Dermis blood vessel endothelial cell (primary cell): ENCODE data around the gene SMYD2. TPM values are rescaled to one million over a fixed set of nuclear protein-coding genes. Genes with fewer than 3 reads are reported as not detected.

Source experiments
- DNase-seq: peaks from one replicate; pipeline ENCODE4 v3.0.0; 2010
- total RNA-seq: library from RNA; depleted of rRNA; stranded (reverse); fragments of >200 nt; gene quantifications from 2 replicates; pipeline ENCODE4 v1.2.3, GENCODE V29; 2014

Gene SMYD2
- total RNA-seq, 1 donor from 2014 or later = 160 TPM

DNA sequence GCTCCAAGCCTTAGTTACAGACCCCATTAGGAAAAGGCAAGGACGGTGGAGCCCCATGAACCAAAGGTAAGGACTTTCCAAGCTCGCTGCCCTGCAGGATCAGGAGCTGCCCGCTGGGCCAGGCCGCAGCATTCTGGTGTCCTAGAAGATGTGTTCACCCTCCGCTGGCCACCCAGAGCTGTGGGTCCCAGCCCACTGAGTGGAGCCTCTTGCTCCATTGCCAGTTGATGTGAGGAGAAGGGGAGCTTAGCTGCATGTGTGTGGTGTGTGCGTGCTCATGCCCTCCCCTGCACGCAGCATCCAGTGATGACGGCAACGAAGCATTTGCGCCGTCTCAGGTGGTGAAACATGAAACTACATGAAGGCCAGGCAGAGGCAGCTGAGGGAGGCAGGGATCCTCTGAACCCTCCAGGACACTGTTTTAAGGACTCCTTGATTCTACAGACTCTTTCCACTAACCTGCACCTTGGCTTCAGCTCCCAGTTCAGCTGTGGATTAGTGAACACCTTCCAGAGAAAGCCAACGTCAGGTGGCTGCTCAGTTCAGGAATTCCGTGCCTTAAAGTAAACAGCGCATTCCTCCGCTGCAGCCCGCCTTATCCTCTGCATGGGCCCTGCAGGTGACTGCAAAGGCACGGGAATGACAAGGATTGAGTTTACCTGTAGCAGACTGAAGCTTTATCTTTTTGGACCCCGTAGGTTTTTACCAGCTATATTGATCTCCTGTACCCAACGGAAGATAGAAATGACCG, 48.7 kb downstream of the SMYD2 start:
- DNase-seq = no peak

DNA sequence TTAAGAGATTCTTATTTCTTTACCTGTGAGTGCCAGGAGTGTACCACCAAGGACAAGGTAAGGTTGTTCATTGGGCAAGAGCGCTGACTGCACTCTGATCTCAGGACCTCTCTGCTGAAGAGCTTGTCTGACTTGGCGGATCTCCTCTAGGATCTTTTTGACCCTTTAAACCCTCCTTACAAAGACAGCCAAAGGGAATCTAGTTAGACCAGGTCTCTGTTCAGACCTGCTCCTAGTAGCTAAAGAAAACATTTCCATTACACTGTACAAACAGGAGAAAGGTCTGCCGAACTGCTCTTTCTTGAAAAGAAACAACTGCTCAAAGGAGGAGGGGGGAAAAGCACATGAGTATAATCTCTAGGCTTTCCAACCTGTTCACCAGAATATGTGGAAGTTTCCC, 49.3 kb downstream of the SMYD2 start:
- DNase-seq = no peak

DNA sequence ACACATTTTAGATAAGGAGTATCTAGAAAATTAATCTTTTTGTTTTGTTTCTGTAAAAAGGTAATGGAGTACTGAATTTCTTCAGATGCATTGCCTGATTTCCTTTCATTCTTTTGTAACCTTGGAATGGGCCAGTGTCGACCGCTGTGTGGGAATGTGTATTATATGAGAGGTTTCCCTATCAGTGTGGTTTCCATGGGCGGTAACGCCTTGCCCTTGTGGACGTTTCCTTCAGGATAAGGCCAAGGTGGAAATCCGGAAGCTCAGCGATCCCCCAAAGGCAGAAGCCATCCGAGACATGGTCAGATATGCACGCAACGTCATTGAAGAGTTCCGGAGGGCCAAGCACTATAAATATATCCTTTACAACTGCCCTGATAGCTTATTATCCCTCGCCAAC, 49.8 kb downstream of the SMYD2 start:
- no peak for DNase-seq

DNA sequence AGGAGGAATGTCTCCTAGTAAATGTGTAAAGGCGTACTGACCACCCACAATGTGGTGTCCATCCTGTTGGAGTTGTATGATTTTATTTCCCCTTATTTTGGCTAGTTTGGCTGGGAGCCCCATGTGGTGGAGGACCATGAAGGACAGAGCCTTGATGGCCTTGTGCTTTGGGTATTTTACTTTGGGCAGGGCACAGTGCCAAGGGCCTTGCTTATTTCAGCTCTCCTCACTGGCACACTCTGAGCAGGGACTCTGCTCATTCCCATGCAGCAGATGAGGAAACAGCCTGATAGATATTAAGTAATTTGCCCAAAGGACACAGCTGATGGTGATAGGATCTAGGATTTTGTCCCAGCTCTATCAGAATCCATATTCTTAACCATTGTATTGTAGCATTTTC, 50.2 kb downstream of the SMYD2 start:
- DNase-seq = no peak

DNA sequence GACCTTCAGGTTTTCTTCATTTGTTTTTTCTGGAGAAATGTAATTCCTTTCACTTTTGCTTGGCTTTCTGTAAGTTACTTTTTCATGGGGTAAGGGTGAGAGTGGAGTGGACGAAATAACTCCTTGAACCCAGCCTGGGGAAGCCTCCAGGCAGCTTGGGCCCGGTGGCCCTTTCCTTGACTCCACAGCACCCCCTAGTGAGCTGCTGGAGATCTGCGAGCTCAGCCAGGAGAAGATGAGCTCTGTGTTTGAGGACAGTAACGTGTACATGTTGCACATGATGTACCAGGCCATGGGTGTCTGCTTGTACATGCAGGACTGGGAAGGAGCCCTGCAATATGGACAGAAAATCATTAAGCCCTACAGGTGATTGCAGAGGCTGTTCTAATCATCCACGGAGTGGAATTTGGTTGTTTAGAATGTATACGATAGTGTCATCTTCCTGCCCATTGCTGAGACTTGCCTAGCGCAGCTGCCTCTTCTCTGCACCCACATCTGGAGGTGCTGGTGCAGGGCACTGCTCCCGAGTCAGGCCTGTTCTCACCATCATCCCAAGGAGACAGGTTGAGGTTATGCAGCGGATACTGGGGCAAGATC, 51.0 kb downstream of the SMYD2 start:
- DNase-seq = peak; percentile 65

DNA sequence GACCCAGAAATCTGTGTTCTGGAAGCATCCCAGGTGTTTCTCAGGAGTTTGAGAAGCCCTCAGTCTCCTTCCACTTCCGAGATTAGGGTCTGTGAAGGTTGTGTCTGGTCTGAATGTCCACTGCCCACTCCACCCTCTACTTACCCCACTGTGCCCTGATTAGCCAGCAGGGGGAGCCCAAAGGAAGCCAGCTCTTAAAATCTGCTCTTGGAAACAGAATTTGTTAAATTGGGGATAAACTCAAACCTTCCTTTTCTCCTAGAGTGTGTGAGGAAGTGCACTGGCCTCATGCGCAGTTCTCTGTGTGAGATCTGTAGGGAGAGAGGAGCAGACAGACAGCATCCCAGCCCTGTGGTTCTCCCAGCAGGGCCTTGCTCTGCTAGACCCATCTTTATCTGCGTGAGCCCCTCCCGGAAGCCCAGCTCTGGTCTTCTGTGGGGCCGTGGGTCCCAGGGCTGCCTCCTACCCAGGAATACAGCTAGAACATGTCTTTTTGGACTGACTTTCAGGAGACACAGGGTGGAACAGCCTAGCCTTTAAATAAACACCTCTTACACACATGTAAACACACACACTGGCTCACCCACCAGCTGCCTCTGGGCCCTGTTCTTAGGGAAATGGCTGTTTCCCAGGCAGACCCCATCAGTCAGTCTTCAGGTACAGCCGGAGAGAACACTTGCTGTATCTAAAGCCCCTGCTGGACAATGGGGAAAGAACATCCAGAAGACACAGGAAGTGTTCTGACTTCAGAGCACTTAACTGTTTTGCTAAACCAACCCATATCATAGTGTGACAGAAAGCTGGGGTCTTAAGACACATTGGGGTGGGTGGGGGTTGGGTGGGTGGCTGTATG, 52.2 kb downstream of the SMYD2 start:
- DNase-seq = peak; percentile 71

DNA sequence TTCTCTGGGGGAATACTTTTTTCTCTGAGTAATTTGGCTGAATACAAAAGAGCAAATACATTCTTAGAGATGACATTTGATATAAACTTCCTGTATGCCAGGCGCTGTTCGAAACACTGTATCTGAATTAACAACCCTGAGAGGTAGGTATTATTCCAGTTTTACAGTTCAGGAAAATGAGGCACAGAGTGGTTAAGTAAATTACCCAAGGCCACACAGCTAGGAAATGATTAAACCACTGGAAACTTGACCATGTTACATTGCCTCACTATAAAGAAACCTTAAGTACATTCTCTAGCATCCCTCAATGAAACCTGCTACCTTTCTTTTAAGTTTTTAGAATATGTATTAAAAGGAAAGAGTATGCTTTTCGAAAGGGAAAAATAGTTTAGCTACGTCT, 54.6 kb downstream of the SMYD2 start:
- no peak for DNase-seq

DNA sequence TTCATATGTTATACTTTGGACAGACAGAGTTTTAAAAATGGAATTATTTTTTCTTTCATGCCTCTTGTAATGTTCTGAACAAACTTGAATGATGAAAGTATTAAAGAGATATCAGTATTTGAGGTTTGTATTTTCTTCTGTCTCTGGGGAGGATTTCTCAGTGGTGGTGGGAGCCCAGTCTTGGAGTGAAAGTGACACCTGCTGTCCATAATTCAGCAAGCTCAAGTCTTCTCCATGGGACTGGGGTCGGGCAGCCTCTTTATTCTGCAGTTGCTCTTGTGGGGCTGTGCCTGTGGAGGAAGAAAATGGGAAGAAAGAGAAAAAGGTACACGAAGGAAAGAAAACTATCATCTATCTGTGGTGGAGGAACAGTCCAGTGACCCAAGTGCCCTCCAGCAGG, 56.1 kb downstream of the SMYD2 start:
- no peak for DNase-seq

DNA sequence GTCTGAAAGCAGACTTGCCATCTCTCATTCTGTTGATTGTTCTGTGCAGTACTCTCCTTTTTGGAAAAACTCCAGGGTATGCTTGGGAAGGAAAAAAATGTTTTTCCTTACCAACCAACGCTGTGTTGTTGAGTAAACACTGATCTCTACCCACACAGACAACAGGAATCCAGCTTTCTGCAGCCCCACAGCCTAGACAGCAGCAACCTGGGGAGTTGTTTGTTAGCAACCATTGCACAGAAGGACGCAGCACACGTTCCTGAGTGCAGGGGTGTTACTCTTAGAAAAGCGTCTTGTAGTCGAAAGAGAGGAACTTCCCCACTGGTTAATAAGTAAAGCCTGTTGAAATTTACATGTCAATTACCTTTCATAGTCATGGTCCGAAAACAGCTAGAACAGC, 56.6 kb downstream of the SMYD2 start:
- DNase-seq = peak; percentile 54

DNA sequence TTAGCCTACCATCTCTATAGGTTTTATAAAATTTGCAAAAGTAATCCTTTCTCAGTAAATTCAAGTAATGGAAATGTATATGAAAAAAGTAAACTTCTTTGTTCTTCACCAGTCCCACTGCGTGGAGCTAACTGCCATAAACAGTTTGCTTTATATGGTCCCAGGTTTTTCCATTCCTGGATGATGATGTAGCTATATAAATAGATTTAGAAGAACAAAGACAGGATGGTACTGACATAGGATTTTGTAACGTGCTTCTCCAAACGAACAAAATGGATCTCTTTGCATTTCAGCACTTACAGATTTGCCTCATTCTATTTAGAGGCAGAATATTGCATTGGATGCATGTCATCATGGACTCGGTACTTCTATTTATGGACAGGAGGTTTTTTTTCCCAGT, 57.3 kb downstream of the SMYD2 start:
- DNase-seq = peak; percentile 49

DNA sequence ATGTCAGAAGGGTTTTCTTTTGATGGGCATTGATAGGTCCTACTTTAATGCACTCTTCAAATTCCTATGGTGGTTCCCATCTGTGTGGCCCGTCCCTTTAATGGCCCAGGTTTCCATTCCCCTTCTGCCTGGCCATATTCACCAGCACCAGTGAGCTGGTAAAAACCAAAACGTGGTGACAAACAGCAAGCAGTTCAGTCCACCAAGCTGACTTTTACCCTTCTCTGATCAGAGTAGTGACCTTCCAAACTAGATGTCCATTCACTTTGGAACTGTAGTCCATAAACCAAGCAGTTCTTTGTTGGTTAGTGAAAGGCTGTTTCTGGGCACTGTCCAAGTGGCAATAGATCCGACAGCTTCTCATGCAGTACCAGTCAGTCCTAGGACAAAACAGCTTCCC, 60.5 kb downstream of the SMYD2 start:
- DNase-seq = no peak

DNA sequence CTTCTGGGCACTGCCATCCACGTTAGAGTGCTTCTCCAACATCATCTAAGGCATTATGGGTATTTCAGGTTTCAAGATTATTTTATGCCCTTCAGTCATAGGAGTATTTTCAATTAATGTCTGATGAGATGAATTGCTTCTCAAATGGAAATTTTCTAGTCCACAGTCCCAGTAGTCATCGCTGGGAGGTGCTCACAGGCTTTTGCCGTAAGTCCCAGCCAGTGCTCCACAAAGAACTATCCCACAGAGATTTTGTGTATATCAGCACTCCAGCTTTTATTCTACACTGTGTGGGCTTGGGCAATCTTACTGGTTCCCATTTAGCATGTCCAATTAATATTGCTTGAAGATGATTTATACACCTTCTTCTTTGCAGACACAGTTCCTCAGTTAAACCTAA, 61.0 kb downstream of the SMYD2 start:
- DNase-seq = no peak

DNA sequence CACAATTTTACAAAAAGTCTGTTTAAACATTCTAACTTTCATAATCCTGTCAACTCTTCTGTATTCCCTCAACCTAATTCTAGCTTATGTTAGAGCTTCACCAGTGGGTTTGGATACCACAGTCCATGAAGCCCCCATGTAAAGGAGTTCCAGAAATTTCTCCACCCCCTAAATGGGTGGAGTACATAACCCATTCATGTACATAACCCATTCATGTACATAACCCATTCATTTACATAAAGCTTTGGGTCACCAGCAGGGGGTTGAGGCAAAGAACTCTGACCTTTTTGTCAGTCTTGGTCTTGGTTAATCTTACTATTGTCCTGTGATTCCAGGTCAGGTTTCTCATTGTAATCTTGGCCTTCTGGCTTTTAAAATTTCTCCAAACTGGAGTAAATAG, 61.6 kb downstream of the SMYD2 start:
- DNase-seq = no peak

DNA sequence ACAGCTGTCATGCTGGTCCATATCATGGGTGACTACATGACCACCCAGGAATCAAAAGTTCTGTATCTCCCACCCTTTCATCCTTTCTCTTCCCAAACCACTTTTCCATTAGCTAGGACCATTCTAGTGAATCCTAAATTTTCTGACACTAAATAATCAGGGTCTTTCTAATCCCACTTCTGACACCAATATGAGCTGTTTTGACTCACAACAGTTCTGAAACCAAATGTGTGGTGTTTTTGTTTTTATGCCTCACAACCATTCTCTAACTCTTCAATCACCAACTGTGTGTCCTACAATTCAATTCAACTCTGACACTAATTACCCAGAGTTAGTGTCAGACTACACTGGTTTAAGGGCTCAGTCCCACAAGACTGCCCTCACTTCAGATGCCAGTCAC, 63.9 kb downstream of the SMYD2 start:
- DNase-seq = no peak

DNA sequence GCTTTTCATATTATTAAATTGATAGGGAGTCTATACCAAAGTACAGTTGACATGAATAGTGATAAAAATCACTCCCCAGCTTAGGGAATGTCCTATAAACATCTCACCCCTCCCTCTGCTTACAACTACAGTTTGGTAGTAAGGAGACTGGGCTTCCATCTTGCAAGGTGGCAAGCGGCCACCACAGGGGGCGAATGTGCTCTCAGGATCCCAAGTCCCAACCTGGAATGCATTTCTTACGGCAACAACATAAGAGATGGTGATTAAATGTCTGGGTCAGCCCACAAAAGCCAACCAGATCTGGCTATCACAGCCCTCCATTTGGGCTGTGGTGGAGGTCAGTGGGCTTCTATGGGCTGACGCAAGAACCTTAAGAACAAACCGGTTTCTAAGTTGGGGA, 68.0 kb downstream of the SMYD2 start:
- no peak for DNase-seq

DNA sequence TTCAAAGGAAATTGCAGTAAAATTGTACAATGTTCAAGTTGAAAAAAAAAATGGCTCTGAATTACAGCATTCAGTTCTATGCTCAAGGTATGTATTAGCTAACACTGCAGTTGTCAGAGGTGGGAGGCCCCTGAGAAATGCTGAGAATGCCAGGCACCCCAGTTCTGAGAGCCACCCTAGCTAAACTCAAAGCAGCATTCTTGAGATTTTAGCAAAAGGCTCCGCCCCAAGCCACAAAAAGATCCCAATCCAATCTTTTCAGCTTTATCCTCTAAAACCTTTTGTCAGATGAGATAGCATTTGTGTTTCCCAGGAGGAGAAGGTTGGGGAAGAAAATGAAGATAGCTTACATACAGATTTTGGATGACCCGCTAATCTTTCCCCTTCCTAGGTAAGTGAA, 68.8 kb downstream of the SMYD2 start:
- DNase-seq = no peak

DNA sequence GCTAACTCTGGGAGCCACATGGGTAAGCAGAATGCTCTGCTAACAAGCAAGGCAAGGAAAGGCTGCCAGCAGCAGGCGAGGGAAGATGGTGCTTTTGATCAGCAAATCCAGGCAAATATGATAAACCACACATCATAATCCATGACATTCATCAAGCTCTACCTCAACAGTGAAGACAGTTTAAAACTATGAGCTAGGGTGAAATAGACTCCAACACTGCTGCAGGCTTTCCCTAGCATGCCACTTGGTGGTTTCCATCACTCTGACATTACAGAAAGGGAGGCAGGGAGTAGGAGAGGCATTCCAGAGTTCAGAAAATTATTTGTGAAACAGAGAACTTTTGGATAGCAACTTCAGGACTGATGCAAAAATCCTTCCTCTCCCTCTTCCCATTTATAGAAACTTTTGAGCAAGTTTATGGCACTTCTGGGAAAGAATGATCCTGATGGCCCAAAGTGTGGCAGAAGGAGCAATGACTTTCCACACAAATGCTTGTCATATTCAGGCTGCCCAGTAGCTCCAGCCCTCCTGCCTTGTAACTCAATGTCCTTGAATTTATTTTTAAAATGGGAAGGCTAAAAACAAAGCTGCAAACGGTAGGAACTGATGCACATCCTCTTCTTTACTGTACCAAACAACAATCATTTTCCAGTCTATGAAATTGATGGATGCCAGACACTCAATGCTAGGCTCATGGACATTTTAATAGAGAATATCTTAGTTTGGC, 70.8 kb downstream of the SMYD2 start:
- DNase-seq = no peak

DNA sequence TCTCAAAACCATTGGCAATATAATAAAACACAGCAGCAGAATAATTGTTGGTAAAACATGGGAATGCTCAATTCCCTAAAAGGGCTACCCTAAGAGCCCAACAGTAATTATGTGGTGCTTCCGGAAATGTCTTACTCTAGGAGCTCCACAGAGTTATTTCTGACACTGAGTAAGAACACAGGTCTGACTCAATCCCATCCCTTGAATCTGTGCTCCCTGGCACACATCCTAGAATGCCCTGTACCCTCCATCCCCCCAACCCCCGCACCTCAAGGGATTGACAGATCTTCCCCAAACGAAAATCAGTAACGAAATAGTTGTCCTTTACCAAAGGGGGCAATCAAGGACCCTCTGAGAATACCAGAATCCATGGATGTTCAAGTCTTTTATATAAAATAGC, 71.9 kb downstream of the SMYD2 start:
- DNase-seq = no peak

DNA sequence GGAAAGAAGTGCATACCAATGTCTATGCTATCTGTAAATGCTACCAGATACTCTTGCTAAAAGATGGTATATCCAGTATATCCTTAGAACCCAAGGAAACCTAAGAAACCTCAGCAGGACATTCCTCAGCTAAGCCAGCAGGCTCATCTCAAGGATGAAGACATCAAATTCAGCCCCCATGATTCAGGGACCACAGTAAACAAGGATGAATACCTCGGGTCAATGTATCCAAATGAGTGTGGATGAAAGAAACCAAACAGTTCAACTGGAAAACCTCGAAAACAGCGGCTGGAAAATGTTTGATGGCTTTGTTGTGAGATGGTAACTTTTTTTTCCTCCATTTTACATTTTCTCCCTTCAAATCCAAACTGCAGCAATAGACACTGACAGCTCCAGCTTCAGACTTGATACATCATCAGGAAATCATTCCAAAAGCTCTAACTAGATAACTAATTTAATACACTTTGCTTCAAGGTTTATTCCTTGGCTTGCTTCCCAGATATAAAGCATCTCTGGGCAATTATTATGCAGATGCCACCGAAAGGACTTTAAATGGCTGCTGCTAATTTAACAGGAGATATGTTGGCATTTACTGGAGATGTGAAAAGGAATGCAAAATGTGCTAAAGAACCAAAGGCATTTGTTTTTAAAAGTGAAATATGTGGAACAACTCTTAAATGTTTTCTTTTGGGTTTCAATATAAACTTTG, 73.6 kb downstream of the SMYD2 start:
- no peak for DNase-seq

DNA sequence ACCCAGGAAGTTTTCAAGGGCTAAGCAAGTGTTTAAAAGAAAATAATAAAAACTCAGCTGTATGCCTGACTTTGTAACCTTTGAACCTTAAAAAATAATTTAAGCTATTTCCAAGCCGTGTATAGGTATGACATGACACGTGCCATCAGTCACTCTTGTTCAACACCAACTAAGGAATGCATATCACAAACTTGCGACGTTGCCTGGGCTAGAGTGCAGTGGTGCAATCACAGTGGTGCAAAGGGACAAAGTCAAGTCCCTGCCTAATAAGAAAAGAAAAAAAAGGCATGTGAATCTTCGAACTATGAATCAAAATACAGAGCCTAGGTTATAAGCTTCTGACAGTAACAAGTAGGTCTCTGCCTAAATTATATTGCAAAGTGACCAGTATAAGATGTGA, 79.2 kb downstream of the SMYD2 start:
- DNase-seq = no peak

DNA sequence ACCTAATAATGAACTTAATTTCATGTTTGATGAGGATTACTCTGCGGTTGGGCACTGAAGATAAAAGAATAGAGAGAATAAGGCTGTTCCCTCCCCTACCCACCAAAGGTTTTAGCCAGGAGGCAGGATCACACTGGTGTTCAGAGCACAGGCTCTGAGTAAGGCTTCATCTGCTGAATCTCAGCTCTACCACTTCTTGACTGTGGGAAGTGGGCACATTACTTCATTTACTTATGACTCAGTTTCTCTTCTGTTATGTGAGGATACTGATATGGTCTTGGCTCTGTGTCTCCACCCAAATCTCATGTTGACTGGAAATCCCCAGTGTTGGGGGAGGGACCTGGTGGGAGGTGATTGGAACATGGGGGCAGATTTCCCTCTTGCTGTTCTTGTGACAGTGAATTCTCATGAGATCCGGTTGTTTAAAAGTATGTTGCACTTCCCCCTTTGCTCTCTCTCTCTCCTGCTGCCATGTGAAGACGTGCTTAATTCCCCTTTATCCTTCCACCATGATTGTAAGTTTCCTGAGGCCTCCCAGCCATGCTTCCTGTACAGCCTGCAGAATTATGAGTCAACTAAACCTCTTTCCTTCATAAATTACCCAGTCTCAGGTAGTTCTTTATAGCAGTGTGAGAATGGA, 79.7 kb downstream of the SMYD2 start:
- DNase-seq = no peak

DNA sequence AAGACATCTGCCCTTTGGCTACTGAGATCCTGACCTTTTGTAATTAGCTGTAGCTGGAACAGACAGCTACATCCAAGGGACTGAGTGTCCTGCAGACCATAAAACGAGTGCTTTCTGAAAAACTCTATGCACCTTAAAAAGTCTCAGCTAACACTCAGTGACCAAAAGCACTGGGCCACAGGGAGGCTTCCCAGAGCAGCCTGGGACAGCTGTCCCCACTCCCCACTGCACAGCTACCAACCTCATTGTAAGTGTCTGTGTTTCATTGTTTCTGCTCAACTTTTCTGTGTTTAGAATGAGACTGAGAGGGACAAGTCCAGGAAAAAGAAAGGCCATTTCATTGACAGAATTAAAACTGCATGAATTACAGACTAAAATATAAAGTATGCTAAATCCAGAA, 80.7 kb downstream of the SMYD2 start:
- DNase-seq = no peak
